Measurements from ENCODE around the gene SLC18A2. TPM values are rescaled to one million over a fixed set of nuclear protein-coding genes. Genes with fewer than 3 reads are reported as not detected.

The SLC18A2 gene
- total RNA-seq, 1 experiment from 2014 or later = not detected

- no peak for DNase-seq
- CTCF ChIA-PET = no interaction called here
- no peak for TF ChIP-seq CTCF (IDR thresholded peaks at IDR 0.05; ENCODE audit: unreplicated experiment)
- BruUV-seq (replicated peaks) = no TSS peak
- H3K27me3 Mint-ChIP-seq (ENCODE audit: unreplicated experiment) = no peaks in the 10 kb centered on the region
- intact Hi-C loops (cut with micrococcal nuclease; ENCODE audit: unreplicated experiment) = no loop called here
- H3K4me3 Mint-ChIP-seq (ENCODE audit: low read depth, unreplicated experiment) = no peak overlapping the region
- no peaks in the 10 kb centered on the region for H3K36me3 Mint-ChIP-seq (ENCODE audit: insufficient read depth, unreplicated experiment)
- H3K27ac Mint-ChIP-seq (ENCODE audit: unreplicated experiment) = no peak overlapping the region
- no peaks in the 10 kb centered on the region for H3K9me3 Mint-ChIP-seq (ENCODE audit: low read depth, unreplicated experiment)
- peaks cover 13% of the 10 kb centered on the region for H3K4me1 Mint-ChIP-seq (ENCODE audit: low read depth, unreplicated experiment)
Observed at GRCh38 chr10:117316701-117317100, 75.8 kb downstream of the SLC18A2 start.

GRCh38 chr10:117318909-117319308 is 78.0 kb downstream of the SLC18A2 start:
- Mint-ChIP-seq H3K36me3 (ENCODE audit: insufficient read depth, unreplicated experiment) (no peaks in the 10 kb centered on the region), H3K9me3 (ENCODE audit: low read depth, unreplicated experiment) (no peaks in the 10 kb centered on the region), H3K4me1 (ENCODE audit: low read depth, unreplicated experiment) (peaks cover 10% of the 10 kb centered on the region), H3K4me3 (ENCODE audit: low read depth, unreplicated experiment) (no peak overlapping the region), H3K27ac (ENCODE audit: unreplicated experiment) (no peak overlapping the region), H3K27me3 (ENCODE audit: unreplicated experiment) (no peaks in the 10 kb centered on the region)
- DNase-seq = no peak
- no TSS peak for BruUV-seq (replicated peaks)
- CTCF ChIA-PET = interaction anchor here (0.7 to 2.6 kb wide), 3 partner anchors 47 to 101 kb away, joined by 3 to 21 read pairs (median 5); no protein-coding TSS in a partner anchor
- intact Hi-C loops (cut with micrococcal nuclease; ENCODE audit: unreplicated experiment) = no loop called here
- peak; percentile 11 for TF ChIP-seq CTCF (IDR thresholded peaks at IDR 0.05; ENCODE audit: unreplicated experiment)

GRCh38 chr10:117320050-117320665 is 79.2 kb downstream of the SLC18A2 start:
- no peaks in the 10 kb centered on the region for H3K9me3 Mint-ChIP-seq (ENCODE audit: low read depth, unreplicated experiment)
- TF ChIP-seq CTCF (IDR thresholded peaks at IDR 0.05; ENCODE audit: unreplicated experiment) = peak; percentile 37
- no TSS peak for BruUV-seq (replicated peaks)
- CTCF ChIA-PET = interaction anchor here (2.6 kb wide), 1 partner anchor 103 kb away, joined by 21 read pairs; no protein-coding TSS in a partner anchor
- no peaks in the 10 kb centered on the region for H3K36me3 Mint-ChIP-seq (ENCODE audit: insufficient read depth, unreplicated experiment)
- no peak overlapping the region for H3K4me3 Mint-ChIP-seq (ENCODE audit: low read depth, unreplicated experiment)
- H3K27me3 Mint-ChIP-seq (ENCODE audit: unreplicated experiment) = no peaks in the 10 kb centered on the region
- peak; percentile 3 for DNase-seq
- intact Hi-C loops (cut with micrococcal nuclease; ENCODE audit: unreplicated experiment) = loop anchor here (5.0 kb wide), 3 partner anchors 33 to 103 kb away; no protein-coding TSS in a partner anchor
- no peak overlapping the region for H3K27ac Mint-ChIP-seq (ENCODE audit: unreplicated experiment)
- H3K4me1 Mint-ChIP-seq (ENCODE audit: low read depth, unreplicated experiment) = peaks cover 10% of the 10 kb centered on the region

GRCh38 chr10:117322260-117322659 is 81.3 kb downstream of the SLC18A2 start:
- H3K36me3 Mint-ChIP-seq (ENCODE audit: insufficient read depth, unreplicated experiment) = no peaks in the 10 kb centered on the region
- no peaks in the 10 kb centered on the region for H3K9me3 Mint-ChIP-seq (ENCODE audit: low read depth, unreplicated experiment)
- H3K27ac Mint-ChIP-seq (ENCODE audit: unreplicated experiment) = no peak overlapping the region
- no peaks in the 10 kb centered on the region for H3K27me3 Mint-ChIP-seq (ENCODE audit: unreplicated experiment)
- H3K4me1 Mint-ChIP-seq (ENCODE audit: low read depth, unreplicated experiment) = peaks cover 15% of the 10 kb centered on the region
- DNase-seq = no peak
- intact Hi-C loops (cut with micrococcal nuclease; ENCODE audit: unreplicated experiment) = loop anchor here (5.0 kb wide), 3 partner anchors 35 to 105 kb away; no protein-coding TSS in a partner anchor
- BruUV-seq (replicated peaks) = no TSS peak
- H3K4me3 Mint-ChIP-seq (ENCODE audit: low read depth, unreplicated experiment) = no peak overlapping the region
- TF ChIP-seq CTCF (IDR thresholded peaks at IDR 0.05; ENCODE audit: unreplicated experiment) = no peak
- CTCF ChIA-PET = no interaction called here

Data from Calu3 (cell line).